HepG2 (cell line): ENCODE data around the gene MAP3K21. TPM values are rescaled to one million over a fixed set of nuclear protein-coding genes. Genes with fewer than 3 reads are reported as not detected.

ENCODE experiments used
- ATAC-seq: fragments of 200-7000 bp; cut with Tn5 transposase; 3 replicates; pipeline ENCODE4 v1.9.1; 2020; ENCODE audit warnings: mild to moderate bottlenecking, moderate library complexity
- BruUV-seq: library from RNA; stranded (reverse); fragments of 400-500 nt; replicated peaks from 2 replicates; lab custom pipeline; 2021; lab: Mats Ljungman, UMichigan
- CTCF ChIA-PET: fragments of 300-600 bp; formaldehyde crosslinking; extraction: SDS; loops from one replicate; lab custom pipeline; 2021; ENCODE audit warnings: low total read pairs, inconsistent platforms, low intra/inter-chr PET ratio; lab: Yijun Ruan, JAX
- POLR2A ChIA-PET: fragments of 350-600 bp; sonication (Branson Sonifier 250); formaldehyde crosslinking; loops from one replicate; lab custom pipeline; 2020; ENCODE audit warnings: antibody characterized with exemption, inconsistent platforms; lab: Yijun Ruan, JAX
- DNase-seq: peaks from one replicate; pipeline ENCODE4 v3.0.0-alpha.2; 2015; ENCODE audit warnings: low spot score
- FAIRE-seq: peaks from 3 replicates; lab custom pipeline; 2011; peaks lifted over from hg19 to GRCh38; lab: Jason Lieb, UNC
- H2AFZ ChIP-seq: one replicate; pipeline ENCODE4 v1.6.1; 2011; ENCODE audit warnings: low read length, inconsistent platforms
- H3K27ac ChIP-seq: fragments of 300-600 bp; 3 replicates; pipeline ENCODE4 v1.8.0; 2011; ENCODE audit warnings: mixed run types, mild to moderate bottlenecking, mixed read lengths, low read length, inconsistent platforms; ENCODE audit not compliant: insufficient read depth; ENCODE audit errors: extremely low read length
- H3K27me3 ChIP-seq, 2 experiments: fragments of 200-600 bp in 1 of 2; 2 replicates in 1 of 2; 3 replicates in 1 of 2; pipeline versions ENCODE4 v1.6.0 to v1.8.0; 2011; ENCODE audit warnings: low read length in 2 of 2, mild to moderate bottlenecking in 2 of 2, moderate library complexity in 2 of 2, inconsistent platforms in 1 of 2; ENCODE audit not compliant: insufficient read depth in 2 of 2, control insufficient read depth in 1 of 2
- H3K36me3 ChIP-seq, 2 experiments: fragments of 200-600 bp in 1 of 2; replicated peaks in 1 of 2; 2 replicates in 1 of 2; 3 replicates in 1 of 2; pipeline versions ENCODE4 v1.5.1 to v1.8.0; 2011; ENCODE audit warnings: low read length in 2 of 2, inconsistent platforms in 1 of 2; ENCODE audit not compliant: insufficient read depth in 2 of 2, control insufficient read depth in 1 of 2
- H3K4me1 ChIP-seq: 2 replicates; pipeline ENCODE4 v1.5.1; 2012; ENCODE audit warnings: low read length, inconsistent platforms; ENCODE audit not compliant: insufficient read depth
- H3K4me2 ChIP-seq: 2 replicates; pipeline ENCODE4 v1.6.0; 2011; ENCODE audit warnings: low read depth, low read length, inconsistent platforms
- H3K4me3 ChIP-seq, 3 experiments: fragments of 200-600 bp in 1 of 3; sonication (generic), shearing (Covaris generic) in 1 of 3; replicated peaks in 1 of 3; 2 replicates each; pipeline ENCODE4 v1.5.1; 2011 to 2016; ENCODE audit warnings: low read length in 3 of 3, inconsistent platforms in 2 of 3, low read depth in 2 of 3, mild to moderate bottlenecking in 2 of 3, control low read depth in 1 of 3, mixed read lengths in 1 of 3; ENCODE audit not compliant: insufficient read depth in 1 of 3
- H3K79me2 ChIP-seq: one replicate; pipeline ENCODE4 v1.6.1; 2011; ENCODE audit warnings: low read length, inconsistent platforms; ENCODE audit not compliant: insufficient read depth
- H3K9ac ChIP-seq: 2 replicates; pipeline ENCODE4 v1.6.0; 2011; ENCODE audit warnings: mild to moderate bottlenecking, low read depth, low read length, inconsistent platforms; ENCODE audit not compliant: insufficient read depth
- H3K9me3 ChIP-seq: 2 replicates; pipeline ENCODE4 v1.5.1; 2012; ENCODE audit warnings: mild to moderate bottlenecking, low read length
- H4K20me1 ChIP-seq: 2 replicates; pipeline ENCODE4 v1.6.0; 2011; ENCODE audit warnings: inconsistent platforms, mild to moderate bottlenecking, low read length, moderate library complexity; ENCODE audit not compliant: insufficient read depth
- FOXP1 ChIP-seq, 2 experiments: fragments of 450-650 bp in 1 of 2; IDR thresholded peaks; 2 replicates each; pipeline ENCODE4 v1.6.1; 2017 to 2018; ENCODE audit warnings: antibody characterized with exemption in 1 of 2
- HNRNPH1 ChIP-seq: fragments of 200-400 bp; formaldehyde crosslinking; optimal IDR thresholded peaks from 2 replicates; pipeline ENCODE3; 2017; ENCODE audit warnings: mild to moderate bottlenecking, low read depth, low read length
- HOMEZ ChIP-seq: IDR thresholded peaks from 2 replicates; pipeline ENCODE4 v1.6.1; 2016; ENCODE audit warnings: low read depth
- KLF13 ChIP-seq: sonication (generic); formaldehyde crosslinking; IDR thresholded peaks from 2 replicates; pipeline ENCODE4 v1.4.0; 2020; ENCODE audit warnings: mild to moderate bottlenecking, missing genetic modification reagents
- NRL ChIP-seq: sonication (generic); formaldehyde crosslinking; IDR thresholded peaks from 2 replicates; pipeline ENCODE4 v1.5.0; 2020; ENCODE audit warnings: missing genetic modification reagents, mild to moderate bottlenecking, moderate library complexity, borderline replicate concordance
- RBAK ChIP-seq: sonication (generic); formaldehyde crosslinking; IDR thresholded peaks from 2 replicates; pipeline ENCODE4 v1.5.1; 2020; ENCODE audit warnings: mild to moderate bottlenecking, missing genetic modification reagents
- SSRP1 ChIP-seq: IDR thresholded peaks from 2 replicates; pipeline ENCODE4 v1.6.1; 2016; ENCODE audit warnings: control low read depth
- TAF15 ChIP-seq: fragments of 200-400 bp; formaldehyde crosslinking; IDR thresholded peaks from one replicate; pipeline ENCODE4 v1.6.1; 2018; ENCODE audit warnings: mild to moderate bottlenecking, low read depth, low read length; ENCODE audit not compliant: poor library complexity, severe bottlenecking
- ZNF235 ChIP-seq: sonication (generic); formaldehyde crosslinking; IDR thresholded peaks from 2 replicates; pipeline ENCODE4 v1.8.1; 2023; ENCODE audit warnings: mild to moderate bottlenecking, missing genetic modification reagents, borderline replicate concordance
- ZNF264 ChIP-seq: sonication (generic); formaldehyde crosslinking; IDR thresholded peaks from 2 replicates; pipeline ENCODE4 v1.4.0; 2020; ENCODE audit warnings: missing genetic modification reagents
- ZNF382 ChIP-seq: sonication (generic); formaldehyde crosslinking; IDR thresholded peaks from 2 replicates; pipeline ENCODE4 v1.5.0; 2020; ENCODE audit warnings: missing genetic modification reagents, mild to moderate bottlenecking, borderline replicate concordance
- ZNF615 ChIP-seq: sonication (generic); formaldehyde crosslinking; IDR thresholded peaks from 2 replicates; pipeline ENCODE4 v1.5.0; 2020; ENCODE audit warnings: mild to moderate bottlenecking, missing genetic modification reagents, borderline replicate concordance
- ZNF770 ChIP-seq: sonication (generic); formaldehyde crosslinking; IDR thresholded peaks from 2 replicates; pipeline ENCODE4 v1.5.0; 2020; ENCODE audit warnings: mild to moderate bottlenecking, missing genetic modification reagents
- WGBS: methylation state at CpG from one replicate; pipeline ENCODE4 v1.1.6; 2017; ENCODE audit warnings: low lambda C conversion rate; 5-methylcytosine and 5-hydroxymethylcytosine counted together
- in situ Hi-C: cut with HindIII; loops from 2 replicates; pipeline ENCODE4 v1.10.0; 2017; ENCODE audit warnings: low pct_unique_long_range_greater_than_20kb; ENCODE audit not compliant: extremely low pct_ligation_motif_present
- intact Hi-C: fragments of 100-400 bp; cut with micrococcal nuclease; formaldehyde crosslinking; loops from one replicate; pipeline ENCODE4 v1.10.0; 2022; ENCODE audit not compliant: unreplicated experiment
- polyA plus RNA-seq, 8 experiments: library from polyadenylated mRNA; depleted of rRNA in 3 of 8; stranded (reverse) in 7 of 8; unstranded in 1 of 8; fragments of >200 nt; fragmentation: Illumina TruSeq in 4 of 8; extraction: Trizol in 4 of 8; gene quantifications; 2 replicates each; pipeline versions ENCODE4 v1.2.1 to v1.2.3, GENCODE V29; 2011 to 2016; ENCODE audit warnings: low read depth in 4 of 8, missing spikeins in 1 of 8, mixed read lengths in 1 of 8; ENCODE audit not compliant: insufficient read depth in 1 of 8
- total RNA-seq, 5 experiments: library from RNA; depleted of rRNA; stranded (reverse); fragments of >200 nt; fragmentation: Illumina TruSeq; extraction: Trizol; gene quantifications; 2 replicates each; pipeline ENCODE4 v1.2.3, GENCODE V29; 2016; ENCODE audit warnings: low read depth in 1 of 5
- TF ChIP-seq, protein P1 (sequence below), 2 experiments: sonication (generic) in 1 of 2; formaldehyde crosslinking in 1 of 2; IDR thresholded peaks; 2 replicates each; pipeline versions ENCODE4 v1.5.1 to v1.6.1; 2011 to 2020; ENCODE audit warnings: borderline replicate concordance in 1 of 2, low read depth in 1 of 2, low read length in 1 of 2, mild to moderate bottlenecking in 1 of 2, missing genetic modification reagents in 1 of 2, moderate library complexity in 1 of 2
- TF ChIP-seq, protein P2 (sequence below): sonication (generic); formaldehyde crosslinking; IDR thresholded peaks from 2 replicates; pipeline ENCODE4 v1.4.0; 2020; ENCODE audit warnings: mild to moderate bottlenecking, missing genetic modification reagents

MAP3K21 gene
- total and polyA plus RNA-seq, 2 of the 13 experiments (the other 11 are each of a cell fraction or from before 2014, with no cell fraction given): not detected

- H3K9ac ChIP-seq: no peak overlapping the region
- ATAC-seq: no peak
- no peaks in the 10 kb centered on the region for H4K20me1 ChIP-seq
- intact Hi-C loops (no loop called here), in situ Hi-C loops (no loop called here)
- no peaks in the 10 kb centered on the region for H3K27me3 ChIP-seq
- H3K27ac ChIP-seq: no peak overlapping the region
- no peaks in the 10 kb centered on the region for H3K79me2 ChIP-seq
- H3K4me2 ChIP-seq: no peak overlapping the region
- no peak overlapping the region for H3K4me3 ChIP-seq
- BruUV-seq: no TSS peak
- H3K36me3 ChIP-seq: no peaks in the 10 kb centered on the region
- H3K4me1 ChIP-seq: no peaks in the 10 kb centered on the region
- no peak overlapping the region for H2AFZ ChIP-seq
- H3K9me3 ChIP-seq: no peaks in the 10 kb centered on the region
- ChIA-PET POLR2A (no interaction called here), CTCF (no interaction called here)
- no peak for DNase-seq
- 47% methylated on average over 2 of the region's 2 CpGs for WGBS
- FAIRE-seq: no peak
- TF ChIP-seq NRL (CRISPR knock-in tag) (no peak), ZNF615 (CRISPR knock-in tag) (no peak), ZNF382 (no peak), SSRP1 (CRISPR knock-in tag) (no peak), KLF13 (CRISPR knock-in tag) (no peak), ZNF264 (CRISPR knock-in tag) (no peak), ZNF770 (CRISPR knock-in tag) (no peak), TAF15 (no peak), ZNF235 (CRISPR knock-in tag) (no peak), FOXP1 (IDR thresholded peaks at IDR 0.05) (no peak), FOXP1 (CRISPR knock-in tag; IDR thresholded peaks at IDR 0.05) (no peak), RBAK (no peak), HNRNPH1 (no peak), HOMEZ (CRISPR knock-in tag) (no peak)
- TF ChIP-seq, protein P1, sequence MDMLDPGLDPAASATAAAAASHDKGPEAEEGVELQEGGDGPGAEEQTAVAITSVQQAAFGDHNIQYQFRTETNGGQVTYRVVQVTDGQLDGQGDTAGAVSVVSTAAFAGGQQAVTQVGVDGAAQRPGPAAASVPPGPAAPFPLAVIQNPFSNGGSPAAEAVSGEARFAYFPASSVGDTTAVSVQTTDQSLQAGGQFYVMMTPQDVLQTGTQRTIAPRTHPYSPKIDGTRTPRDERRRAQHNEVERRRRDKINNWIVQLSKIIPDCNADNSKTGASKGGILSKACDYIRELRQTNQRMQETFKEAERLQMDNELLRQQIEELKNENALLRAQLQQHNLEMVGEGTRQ (IDR thresholded peaks at IDR 0.05; ENCODE audit: low read depth, low read length): no peak
- TF ChIP-seq, protein P1 (CRISPR knock-in tag; IDR thresholded peaks at IDR 0.05; ENCODE audit: borderline replicate concordance): no peak
- TF ChIP-seq, protein P2, sequence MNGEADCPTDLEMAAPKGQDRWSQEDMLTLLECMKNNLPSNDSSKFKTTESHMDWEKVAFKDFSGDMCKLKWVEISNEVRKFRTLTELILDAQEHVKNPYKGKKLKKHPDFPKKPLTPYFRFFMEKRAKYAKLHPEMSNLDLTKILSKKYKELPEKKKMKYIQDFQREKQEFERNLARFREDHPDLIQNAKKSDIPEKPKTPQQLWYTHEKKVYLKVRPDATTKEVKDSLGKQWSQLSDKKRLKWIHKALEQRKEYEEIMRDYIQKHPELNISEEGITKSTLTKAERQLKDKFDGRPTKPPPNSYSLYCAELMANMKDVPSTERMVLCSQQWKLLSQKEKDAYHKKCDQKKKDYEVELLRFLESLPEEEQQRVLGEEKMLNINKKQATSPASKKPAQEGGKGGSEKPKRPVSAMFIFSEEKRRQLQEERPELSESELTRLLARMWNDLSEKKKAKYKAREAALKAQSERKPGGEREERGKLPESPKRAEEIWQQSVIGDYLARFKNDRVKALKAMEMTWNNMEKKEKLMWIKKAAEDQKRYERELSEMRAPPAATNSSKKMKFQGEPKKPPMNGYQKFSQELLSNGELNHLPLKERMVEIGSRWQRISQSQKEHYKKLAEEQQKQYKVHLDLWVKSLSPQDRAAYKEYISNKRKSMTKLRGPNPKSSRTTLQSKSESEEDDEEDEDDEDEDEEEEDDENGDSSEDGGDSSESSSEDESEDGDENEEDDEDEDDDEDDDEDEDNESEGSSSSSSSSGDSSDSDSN (CRISPR knock-in tag): no peak
Measured at GRCh38 chr1:233338102-233338501, 10.6 kb downstream of the MAP3K21 start.
